IPS DF 4.7 (cell line): Measurements from ENCODE around the gene ZXDC.

ENCODE experiments used
- DNase-seq: peaks from one replicate; pipeline ENCODE4 v3.0.0-alpha.2; 2013; ENCODE audit warnings: low spot score; ENCODE audit errors: extremely low read depth

The ZXDC gene

DNA sequence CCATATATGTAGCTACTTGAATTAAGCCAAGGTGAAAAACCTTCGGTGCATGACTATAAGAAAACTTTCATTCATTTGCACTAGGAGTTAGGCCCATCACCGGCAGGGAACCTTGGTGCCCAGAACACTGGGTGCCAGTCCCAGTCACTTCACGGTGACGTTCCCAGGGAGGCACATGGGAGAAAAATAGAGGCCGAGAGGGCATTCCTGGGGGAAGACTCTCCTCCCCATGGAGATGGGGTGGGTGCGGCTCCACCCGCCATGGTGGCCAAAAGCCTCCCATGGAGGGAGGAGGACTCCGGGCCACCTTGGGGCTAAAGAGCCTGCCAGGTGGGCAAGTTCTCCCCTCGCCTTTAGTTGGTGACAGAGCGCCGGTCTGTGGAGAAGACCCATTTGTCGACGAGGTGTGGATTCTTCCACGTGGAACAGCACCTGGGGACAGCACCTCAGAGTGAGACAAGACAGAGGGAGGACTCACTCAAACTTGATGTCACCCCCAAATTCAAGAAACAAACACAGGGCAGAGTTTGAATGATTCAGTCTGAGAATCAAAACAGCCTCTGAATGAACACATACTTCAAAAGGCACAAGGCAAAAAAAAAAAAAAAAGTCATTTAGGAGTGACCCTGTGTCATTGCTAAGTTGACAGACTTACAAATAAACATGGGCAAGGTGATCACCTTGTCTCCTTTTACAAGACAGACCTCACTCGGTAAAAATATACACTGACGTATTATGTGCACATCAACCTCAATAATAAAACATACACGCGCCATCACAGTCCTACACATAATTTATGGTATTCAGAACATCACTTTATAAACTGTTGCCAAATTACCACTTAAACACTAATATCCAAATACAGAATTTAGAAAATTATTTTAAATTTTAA, 38.6 kb downstream of the ZXDC start:
- DNase-seq, result no peak

DNA sequence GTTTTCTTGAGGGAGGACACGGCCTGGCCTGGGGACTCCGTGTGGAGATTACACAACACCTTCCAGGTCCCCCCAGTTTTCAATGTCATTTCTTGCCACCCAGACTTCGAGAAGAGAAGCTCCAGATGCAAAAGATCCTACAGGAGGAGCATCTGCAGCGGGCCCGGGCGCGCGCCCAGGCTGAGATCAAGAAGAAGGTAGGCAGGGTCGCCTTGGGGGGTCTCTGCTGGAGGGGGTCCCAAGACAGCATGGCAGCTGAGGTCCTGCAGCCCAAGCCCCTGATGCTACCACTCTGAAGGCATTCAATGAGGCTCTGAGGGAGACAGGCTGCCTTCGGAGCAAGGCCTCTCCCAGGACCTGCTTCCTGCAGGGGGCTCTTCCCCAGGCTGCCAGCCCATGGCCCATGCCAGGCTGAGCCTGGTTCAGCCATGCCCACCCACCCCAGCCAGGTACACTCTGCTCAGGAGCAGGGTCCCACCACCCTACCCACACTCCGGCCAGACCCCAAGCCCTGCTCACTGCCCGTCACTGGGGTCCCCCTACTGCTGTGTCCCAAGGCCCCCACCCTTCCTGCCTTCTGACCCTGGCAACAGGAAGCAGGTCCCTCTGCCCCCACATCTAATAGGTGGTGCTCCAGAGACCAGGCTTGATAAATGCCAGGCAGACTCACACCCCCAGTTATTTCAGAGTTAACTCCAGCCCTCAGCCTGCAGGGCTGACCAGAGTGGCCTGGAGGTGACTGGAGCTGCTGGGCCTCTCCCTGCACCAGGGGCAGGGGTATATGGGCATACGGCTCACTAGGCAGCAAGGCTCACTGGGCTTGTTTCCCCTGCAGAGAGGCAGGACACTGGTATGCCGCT, 40.0 kb downstream of the ZXDC start:
- no peak for DNase-seq

DNA sequence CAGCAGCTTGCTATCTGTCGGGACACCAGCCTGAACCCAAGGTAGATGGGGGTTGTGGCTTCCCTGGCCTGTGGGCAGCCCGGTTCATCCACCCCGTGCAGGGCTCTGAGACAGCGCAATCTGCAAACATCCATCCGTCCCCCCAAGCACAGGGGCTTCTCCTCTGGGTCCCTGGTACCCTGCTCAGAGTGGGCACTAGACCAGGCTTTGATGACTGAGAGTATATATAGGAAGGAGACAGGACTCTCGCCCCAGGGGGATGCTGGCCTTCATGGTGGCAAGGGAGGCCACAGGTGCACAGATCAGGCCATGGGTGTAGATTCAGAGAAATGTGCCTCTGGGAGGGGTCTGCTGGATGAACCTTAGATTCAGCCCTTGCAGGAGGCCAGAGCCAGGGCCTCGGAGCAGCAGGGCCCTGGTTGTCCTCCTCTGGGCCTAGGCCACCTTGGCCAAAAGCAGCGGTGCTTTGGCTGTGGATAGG, 40.7 kb downstream of the ZXDC start:
- no peak for DNase-seq

DNA sequence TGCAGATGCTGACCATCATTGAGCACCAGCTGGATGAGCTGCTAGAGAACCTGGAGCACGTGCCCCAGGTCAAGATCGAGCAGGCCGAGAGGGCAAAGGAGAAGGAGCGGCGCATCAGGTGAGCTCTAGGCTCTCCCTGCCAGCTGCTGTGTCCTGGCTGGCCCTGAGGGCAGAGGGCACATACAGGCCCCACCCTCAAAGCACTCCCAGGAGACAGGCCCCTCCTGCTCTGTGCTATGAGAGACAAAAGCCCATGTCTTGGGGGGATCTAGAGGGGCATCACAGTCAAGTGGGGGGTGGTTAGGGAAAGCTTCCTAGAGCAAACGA, 41.5 kb downstream of the ZXDC start:
- no peak for DNase-seq

DNA sequence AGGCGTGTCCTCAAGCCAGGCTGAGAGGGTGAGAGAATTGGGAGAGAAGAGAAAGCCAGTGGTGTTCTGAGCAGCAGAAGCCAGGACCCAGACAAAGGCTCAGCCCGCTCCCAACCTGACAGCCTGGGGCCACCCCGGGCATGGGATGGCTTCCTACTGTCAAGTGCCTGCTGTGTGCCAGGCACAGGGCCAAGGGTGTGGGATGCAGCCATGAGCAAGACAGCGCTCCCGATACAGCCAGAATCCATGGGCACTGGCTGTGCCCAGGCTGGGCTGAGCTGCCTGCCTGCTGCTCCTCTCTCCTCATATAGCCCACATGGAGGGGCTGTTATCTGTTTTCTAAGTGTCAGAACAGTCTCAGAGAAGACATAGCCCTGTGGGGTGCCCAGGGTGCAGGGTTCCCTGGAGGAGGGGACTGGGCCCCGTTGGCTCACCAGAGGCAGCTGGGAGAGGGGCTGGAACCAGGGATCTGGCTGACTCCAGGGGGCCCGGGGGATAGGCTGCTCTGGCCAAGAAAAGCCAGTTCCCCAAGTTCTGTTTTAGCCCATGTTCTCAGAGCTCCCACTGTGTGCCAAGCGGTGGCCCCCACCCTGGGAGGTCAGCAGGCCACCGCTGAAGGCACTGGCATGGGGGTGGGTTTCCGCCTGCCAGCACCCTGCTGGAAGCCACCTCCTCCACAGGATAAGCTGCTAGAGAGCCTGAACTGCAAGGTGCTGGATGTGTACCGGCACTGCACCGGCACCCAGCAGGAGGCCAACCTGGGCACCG, 42.0 kb downstream of the ZXDC start:
- no peak for DNase-seq

DNA sequence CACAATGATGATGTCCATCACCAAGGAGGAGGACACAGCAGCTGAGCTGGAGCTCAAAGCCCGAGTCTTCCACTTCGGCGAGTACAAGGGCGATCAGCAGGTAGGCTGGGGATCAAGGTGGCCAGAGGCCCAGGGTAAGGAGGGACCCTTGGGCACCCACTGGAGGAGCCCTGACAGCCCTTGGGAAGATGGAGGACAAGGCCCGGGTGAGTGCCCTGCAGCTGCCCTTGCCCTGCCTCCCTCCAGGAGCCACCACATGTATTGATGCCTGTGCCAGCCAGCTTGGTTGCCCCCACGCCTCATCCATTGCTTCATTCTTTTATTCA, 42.6 kb downstream of the ZXDC start:
- DNase-seq, result no peak

DNA sequence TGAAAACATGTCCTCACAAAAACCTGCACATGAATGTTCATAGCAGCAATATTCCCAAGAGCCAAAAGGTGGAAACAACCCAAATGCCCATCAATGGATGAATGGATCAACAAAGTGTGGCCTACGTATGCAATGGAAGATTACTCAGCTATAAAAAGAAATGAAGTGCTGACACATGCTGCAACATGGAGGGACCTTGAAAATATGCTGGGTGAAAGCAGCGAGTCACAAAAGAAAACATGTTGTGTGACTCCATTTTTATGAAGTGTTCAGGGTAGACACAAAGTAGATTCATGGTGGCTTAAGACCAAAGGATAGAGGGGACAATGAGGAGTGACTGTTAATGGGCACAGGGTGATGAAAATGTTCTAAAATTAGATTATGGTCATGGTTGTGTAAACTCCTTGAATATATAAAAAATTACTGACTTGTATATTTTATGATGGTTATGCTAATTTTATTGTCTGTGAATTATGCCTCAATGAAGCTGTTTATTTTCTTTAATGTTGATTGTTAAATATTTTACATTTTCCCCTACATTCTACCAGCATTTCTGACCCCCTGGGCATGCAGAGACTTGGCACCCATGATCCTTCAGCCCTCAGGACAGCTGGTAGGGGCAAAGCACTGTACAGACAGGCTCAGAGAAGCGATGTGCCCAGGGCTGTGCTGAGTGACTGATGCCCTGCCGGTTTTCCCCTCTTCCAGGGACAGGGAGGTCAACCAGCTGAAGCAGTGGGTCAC, 43.2 kb downstream of the ZXDC start:
- no peak for DNase-seq

DNA sequence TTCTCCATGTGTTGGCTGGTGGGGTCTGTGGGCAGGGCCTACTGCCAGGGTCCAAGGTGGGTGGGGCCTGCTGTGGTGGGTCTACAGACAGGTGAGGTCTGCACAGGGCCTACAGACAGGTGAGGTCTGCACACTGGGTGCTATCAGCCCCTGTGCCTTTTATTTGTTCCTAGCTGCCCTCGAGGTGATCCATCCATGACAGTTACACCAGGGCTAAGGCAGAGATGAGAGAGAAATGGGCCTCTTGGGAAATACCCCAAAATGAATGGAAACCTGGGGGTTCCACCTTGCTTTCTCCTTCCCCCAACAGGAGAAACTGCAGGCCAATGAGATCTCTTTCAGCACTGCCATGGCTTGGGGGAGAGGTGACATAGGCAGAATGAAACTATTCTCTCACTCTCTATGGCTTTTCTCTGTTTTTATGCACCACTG, 44.6 kb downstream of the ZXDC start:
- no peak for DNase-seq

DNA sequence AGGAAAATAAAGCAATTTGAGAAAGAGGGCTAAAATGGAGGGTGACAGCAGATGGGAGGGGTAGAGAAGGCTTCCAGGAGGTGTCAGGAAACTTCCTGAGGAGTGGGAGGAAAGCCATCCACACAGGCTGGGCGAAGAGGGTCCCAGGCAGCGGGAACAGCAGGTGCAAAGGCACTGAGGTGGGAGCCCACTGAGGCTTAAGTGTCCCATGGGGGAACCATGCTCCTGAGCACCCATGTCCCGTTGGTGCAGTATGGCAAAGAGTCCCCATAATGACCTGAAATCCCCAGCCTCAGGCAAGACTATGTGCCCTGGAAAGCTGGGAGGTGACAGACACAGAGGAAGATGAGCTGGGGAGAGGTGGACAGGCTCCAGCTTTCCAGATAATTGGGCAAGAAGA, 50.9 kb downstream of the ZXDC start:
- no peak for DNase-seq

DNA sequence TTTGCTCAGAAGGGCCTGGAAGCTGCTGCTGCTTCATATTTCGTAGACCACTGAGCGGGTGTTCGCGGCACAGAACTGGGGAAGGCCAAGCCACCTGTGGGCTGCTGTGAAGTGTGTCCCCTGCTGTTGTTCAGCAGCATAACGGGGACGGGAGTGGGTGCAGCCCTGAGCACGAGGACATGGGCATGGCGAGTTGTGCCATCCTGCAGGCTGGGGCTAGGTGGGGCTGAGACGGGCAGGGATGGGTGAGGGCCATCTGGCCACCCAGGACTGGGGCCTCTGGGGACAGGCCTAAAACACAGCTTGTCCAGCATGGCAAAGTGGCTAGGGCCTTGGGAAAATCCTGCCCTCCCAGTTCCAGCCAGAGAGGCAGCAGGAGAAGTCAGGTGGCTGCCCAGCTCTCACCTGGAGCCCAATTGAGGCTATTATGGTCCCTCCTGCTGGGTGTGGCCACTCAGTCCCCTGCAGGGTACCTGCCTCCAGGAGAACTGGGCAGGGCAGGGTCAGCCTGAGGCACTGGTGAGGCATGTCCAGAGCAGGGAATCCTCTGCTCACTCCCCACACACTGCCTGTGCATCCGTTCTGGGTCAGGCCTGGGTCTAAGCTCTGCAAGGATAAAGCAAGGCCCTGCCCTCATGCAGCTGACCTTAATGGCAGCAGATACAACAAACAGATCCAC, 51.5 kb downstream of the ZXDC start:
- no peak for DNase-seq

DNA sequence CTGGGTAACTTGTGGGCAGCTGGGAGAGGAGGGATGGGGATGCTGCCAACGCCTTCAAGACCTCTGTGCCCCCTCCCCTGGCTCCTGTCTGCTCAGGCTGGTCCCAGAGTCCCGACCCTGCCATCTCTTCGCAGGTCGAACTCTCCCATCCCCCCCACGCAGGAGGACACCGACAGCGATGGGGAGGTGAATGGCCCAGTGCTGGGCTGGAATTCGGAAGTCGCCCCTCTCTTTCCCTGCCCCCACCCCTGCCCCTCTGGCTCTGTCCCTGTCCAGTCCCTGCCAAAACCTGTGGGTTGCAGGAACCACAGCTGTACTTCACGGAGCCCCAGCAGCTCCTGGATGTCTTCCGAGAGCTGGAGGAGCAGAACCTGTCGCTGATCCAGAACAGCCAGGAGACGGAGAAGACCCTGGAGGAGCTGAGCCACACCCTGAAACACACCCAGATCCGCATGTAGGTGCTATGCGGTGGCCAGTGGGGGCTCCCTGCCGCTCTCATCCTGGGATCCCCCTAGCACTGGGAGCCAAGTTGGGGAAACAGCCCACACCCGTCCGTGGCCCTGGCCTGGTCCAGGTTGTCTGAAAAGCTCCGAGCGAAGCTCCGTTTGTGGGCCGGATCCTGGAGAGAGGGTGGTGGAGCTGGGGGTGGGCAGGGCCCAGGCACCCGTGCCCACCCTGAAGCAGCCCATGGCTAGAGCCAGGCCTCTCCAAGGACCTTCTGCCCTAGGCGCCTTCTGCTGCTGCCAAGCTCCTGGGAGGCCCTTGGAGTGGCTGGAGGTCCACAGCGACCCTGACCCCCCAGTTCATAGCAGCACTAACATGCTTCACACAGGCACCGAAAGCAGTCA, 52.3 kb downstream of the ZXDC start:
- no peak for DNase-seq

DNA sequence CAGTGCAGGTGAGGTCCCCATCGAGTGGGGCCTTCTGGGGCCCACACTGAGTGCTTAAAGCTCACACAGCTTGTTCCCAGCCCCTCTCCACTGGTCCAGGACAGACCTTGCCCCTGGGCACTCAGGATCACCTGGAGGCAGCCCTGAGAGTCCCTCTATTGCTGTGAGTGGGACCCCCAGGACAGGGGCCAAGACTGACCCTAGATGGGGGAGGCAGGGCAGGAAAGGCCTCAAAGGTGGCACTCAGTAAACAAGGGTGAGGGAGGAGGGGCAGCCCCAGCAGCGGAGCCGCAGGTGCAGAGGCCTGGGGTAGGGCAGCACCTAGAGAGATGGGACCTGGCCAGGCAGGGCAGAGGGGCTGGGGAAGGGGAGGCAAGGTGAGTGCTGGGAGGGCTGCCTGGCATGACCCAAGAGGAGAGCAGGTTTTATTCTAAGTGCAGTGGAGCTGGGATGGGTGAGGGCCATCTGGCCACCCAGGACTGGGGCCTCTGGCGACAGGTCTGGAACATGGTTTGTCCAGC, 53.1 kb downstream of the ZXDC start:
- no peak for DNase-seq

DNA sequence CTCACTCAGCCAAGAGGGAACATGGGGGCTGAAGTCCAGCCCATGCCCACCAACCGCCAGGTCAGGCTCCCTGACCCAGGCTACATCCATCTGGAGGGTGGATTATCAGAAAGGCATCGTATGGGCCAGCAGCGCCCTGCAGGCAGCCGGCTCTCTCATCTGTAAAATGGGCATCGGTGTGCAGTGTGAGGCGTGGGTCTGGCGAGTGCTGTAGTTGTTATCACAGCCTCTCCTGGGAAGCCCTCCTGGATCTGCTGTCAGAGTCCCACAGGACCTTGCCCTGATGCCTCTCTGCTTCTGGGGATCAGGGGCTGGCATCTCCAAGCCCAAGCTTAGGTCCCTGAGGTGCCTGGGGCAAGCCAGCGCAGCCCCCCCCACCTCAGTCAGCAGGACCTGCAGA, 53.6 kb downstream of the ZXDC start:
- no peak for DNase-seq

DNA sequence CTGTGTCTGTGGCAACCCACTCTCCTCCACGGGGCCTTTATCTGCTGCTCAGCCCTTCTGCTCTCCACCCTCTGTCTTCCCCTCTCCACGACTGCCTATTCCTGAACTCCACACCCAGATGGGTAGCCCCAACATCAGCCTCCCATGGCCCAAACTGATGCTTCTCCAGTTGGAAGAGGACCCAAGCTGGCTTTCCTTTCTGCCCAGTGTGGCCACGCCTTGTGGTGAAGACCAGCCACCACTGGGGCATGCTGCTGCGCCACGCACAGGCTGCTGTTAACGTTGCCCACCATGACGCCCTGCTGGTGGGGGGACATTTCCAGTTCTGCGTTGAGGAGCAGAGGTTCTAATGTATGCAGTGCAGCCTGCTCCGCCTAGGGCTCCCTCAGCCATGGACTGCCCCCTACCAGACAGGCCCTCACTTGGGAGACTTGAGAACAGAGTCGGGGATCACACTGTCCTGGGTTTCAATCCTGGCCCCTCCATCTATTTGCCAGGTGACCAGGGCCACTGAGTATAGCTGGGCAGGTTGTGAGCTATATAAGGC, 54.0 kb downstream of the ZXDC start:
- no peak for DNase-seq

DNA sequence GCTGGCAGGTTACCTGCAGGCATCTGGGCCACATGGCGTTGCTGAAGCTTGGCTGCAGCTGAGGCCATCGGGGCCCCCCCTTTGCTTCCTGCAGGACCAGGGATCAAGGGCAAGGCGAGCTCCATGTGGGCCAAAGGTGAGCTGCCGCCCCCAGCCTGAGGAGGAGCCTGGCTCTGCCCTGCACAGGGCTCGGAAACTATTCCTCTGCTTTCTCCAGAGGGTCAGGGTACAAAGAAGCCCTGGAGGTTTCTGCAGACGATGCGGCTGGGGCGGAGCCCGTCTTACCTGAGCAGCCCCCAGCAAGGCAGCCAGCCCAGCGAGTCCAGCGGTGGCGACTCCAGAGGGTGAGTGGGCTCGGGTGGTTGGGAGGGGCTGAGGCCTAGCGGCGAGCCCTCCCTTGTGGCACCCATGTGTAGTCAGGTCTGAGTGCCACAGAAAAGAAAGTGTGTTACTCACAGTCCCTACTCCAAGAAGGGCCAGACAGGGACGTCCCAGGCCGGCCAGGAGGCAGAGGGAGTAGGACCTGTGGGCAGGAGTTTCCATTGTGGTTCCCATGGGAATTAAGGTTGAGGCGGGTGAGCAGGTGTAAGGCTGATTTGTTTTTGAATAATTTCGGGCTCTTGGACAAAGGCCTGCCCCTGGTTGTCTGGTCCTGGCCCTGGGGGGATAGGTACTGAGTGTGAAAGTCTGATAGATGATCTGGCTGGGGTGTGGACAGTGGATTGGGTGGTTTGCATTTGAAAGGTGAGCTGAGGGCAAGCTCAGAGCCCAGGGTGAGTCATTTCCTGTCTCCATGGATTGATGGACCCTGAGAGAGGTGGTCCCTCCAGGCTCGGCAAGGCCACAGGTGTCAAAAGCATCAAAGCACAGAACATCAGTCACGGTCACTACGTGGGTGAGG, 55.6 kb downstream of the ZXDC start:
- peak; percentile 66 for DNase-seq

DNA sequence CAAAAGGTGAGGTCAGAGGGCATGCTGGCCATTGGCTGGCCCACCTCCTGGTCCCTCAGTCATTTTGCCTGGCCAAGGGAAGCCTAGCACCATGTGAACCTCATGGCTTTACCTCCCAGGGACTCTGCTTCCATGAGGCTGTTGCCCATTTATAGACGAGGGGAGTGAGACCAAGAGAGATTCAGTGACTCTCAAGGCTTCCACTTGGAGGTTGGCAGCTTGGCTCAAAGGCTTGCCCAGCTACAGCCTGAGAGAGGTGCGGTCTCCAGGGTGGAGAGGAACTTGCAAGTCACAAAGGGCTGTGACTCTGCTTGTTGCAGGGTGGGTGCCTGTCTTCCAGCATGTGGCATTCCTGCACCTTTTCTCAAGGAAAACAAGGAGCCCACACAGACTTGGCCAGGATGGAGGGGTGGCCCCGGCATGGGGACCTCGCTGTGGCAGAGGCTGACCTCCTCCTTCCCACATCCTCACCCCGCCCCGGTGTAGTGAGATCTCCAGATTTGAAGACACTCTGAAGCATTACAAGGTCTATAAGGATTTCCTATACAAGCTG, 56.5 kb downstream of the ZXDC start:
- no peak for DNase-seq

DNA sequence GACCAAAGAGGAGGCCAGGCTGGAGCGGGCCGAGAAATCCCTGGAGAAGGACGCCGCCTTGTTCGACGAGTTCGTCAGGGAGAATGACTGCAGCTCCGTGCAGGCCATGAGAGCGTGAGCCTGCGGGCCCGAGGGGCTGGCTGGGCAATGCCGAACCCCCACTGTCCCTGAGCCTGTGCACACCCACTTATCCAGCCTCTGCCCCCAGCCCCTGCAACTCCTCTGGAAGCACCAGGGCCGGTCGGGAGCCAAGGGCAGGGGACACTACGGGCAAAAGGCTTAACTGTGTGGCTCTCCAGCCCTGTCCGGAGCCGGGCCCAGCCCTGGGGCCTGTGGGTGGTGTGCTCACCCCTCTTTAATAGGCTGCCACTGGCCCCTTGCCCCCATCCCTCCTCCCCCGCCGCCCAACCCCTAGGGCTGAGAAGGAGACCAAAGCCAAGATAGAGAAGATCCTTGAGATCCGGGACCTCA, 57.0 kb downstream of the ZXDC start:
- no peak for DNase-seq
